ENCODE measurements around the gene PRKCD. TPM values are rescaled to one million over a fixed set of nuclear protein-coding genes. Genes with fewer than 3 reads are reported as not detected.

The PRKCD gene
- total and polyA plus RNA-seq, 2 experiments from 2014 or later = 1.8 to 9.6 TPM

DNA sequence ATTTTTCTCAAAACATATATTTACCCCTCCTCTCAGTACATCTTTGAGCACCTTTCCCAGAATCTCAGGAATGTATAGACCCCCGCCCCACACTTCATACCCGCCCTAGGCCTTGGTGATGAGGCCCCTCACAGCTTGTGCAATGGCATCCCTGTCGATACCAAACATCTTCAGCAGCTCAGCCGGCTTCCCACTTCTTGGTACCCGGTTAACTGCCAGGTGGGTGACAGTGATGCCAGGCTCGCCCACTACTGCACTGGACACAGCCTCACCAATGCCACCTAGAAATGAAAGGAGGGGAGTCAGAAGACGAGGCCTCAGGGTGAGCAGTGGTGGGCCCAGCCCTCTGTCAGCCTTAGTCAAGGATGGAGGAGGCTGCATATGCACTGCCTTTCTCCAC, 64.6 kb downstream of the PRKCD start:
- H3K36me3 ChIP-seq (ENCODE audit: low read depth) = peaks cover 51% of the 10 kb centered on the region
- no peaks in the 10 kb centered on the region for H4K20me1 ChIP-seq (ENCODE audit: insufficient read depth)
- no peaks in the 10 kb centered on the region for H3K27me3 ChIP-seq (replicated peaks; ENCODE audit: insufficient read depth)
- H3K4me1 ChIP-seq (ENCODE audit: insufficient read depth) = no peaks in the 10 kb centered on the region
- no peak overlapping the region for H3K9ac ChIP-seq
- no peaks in the 10 kb centered on the region for H3K9me3 ChIP-seq (ENCODE audit: low read depth)
- H3K9me2 ChIP-seq (ENCODE audit: insufficient read depth) = no peaks in the 10 kb centered on the region
- WGBS, 2 experiments (ENCODE audit: low coverage in 1 of 2, low lambda C conversion rate in 2 of 2, missing lambda C conversion rate in 2 of 2) = 79 to 83% methylated on average over 7 of the region's 7 CpGs
- no peak overlapping the region for H3K27ac ChIP-seq
- no peak overlapping the region for H2AFZ ChIP-seq
- no peak for DNase-seq
- H3K79me2 ChIP-seq (ENCODE audit: insufficient read depth) = no peaks in the 10 kb centered on the region
- no peak overlapping the region for H3K4me2 ChIP-seq (ENCODE audit: unreplicated experiment)
- no peak overlapping the region for H3K4me3 ChIP-seq
- in situ Hi-C loops (cut with MboI) = no loop called here
- no peak for TF ChIP-seq EZH2phosphoT487 (IDR thresholded peaks at IDR 0.05; ENCODE audit: insufficient read depth, low read depth)
- H3F3A ChIP-seq (ENCODE audit: insufficient read depth) = peaks cover 25% of the 10 kb centered on the region

DNA sequence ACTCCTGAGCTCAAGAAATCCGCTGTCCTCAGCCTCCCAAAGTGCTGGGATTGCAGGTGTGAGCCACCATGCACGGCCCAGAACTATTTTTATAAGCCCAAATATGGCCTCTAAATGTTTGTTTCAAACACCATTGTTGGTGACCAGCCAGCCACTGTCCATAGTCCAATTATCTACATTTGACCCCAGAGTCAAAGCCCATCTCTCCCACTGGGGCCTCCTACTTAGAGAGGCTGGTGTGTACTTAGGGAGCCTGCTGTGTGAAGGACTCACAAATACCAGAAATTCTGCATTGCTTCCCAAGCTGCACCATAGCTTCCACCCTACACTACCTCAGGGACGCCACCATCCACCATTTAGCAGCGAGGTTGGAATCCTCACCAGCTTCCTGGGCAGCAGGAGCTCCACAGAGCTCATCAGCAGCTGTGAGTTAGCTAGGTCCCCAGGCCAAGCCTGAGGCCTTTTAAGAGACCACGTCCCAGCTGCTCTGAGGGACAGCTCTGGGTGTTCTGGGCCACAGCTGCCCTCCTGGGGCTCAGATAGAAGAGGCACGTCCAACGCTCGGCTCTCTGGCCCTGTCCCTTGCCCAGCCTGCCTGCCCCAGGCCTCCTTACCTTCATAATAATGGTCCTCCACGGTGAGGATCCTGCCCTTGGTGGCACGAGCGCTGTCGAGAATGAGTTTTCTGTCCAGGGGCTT, 65.3 kb downstream of the PRKCD start:
- peaks cover 53% of the 10 kb centered on the region for H3K36me3 ChIP-seq (ENCODE audit: low read depth)
- no peak overlapping the region for H2AFZ ChIP-seq
- H3K27ac ChIP-seq = no peak overlapping the region
- no peaks in the 10 kb centered on the region for H3K9me3 ChIP-seq (ENCODE audit: low read depth)
- no peaks in the 10 kb centered on the region for H3K79me2 ChIP-seq (ENCODE audit: insufficient read depth)
- H3K9me2 ChIP-seq (ENCODE audit: insufficient read depth) = no peaks in the 10 kb centered on the region
- no peak overlapping the region for H3K4me2 ChIP-seq (ENCODE audit: unreplicated experiment)
- H3K4me3 ChIP-seq = no peak overlapping the region
- no peaks in the 10 kb centered on the region for H4K20me1 ChIP-seq (ENCODE audit: insufficient read depth)
- no peak overlapping the region for H3K9ac ChIP-seq
- no peak for TF ChIP-seq EZH2phosphoT487 (IDR thresholded peaks at IDR 0.05; ENCODE audit: insufficient read depth, low read depth)
- no peak for TF ChIP-seq EZH2 (IDR thresholded peaks at IDR 0.05; ENCODE audit: insufficient read depth, poor library complexity, severe bottlenecking)
- in situ Hi-C loops (cut with MboI) = no loop called here
- H3K27me3 ChIP-seq (replicated peaks; ENCODE audit: insufficient read depth) = no peaks in the 10 kb centered on the region
- no peak for DNase-seq
- peaks cover 20% of the 10 kb centered on the region for H3F3A ChIP-seq (ENCODE audit: insufficient read depth)
- 83 to 86% methylated on average over 12 of the region's 12 CpGs for WGBS, 2 experiments (ENCODE audit: low coverage in 1 of 2, low lambda C conversion rate in 2 of 2, missing lambda C conversion rate in 2 of 2)
- H3K4me1 ChIP-seq (ENCODE audit: insufficient read depth) = no peaks in the 10 kb centered on the region

DNA sequence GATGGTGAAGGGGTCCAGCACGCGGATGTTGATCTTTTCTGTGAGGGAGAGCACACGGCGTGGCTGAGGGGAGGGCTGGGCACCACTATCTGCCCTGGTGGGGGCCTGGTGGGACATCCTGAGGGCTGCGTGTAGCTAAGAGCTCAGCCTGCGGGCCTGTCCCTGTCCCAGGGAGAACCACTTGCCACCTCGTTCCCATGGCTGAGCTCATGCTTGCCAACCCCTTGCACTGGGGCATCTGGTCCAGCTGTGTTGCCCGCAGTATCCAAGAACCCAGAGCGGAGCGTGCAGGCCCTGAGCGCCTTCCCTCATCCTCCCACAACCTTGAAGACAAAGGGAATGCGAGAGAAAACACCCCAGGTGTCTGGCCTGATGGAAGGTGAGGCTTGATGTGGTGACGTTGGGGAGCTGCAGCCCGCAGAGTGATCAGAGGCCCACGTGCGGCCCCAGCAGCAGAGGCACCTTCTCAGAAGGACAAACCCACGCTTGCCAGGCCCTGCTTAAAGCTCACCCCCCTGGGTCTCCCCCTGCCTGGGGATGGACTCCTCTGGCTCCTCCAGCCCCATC, 65.9 kb downstream of the PRKCD start:
- 78 to 84% methylated on average over 15 of the region's 17 CpGs for WGBS, 2 experiments (ENCODE audit: low coverage in 1 of 2, low lambda C conversion rate in 2 of 2, missing lambda C conversion rate in 2 of 2)
- no peak for DNase-seq
- no peak for TF ChIP-seq EZH2 (IDR thresholded peaks at IDR 0.05; ENCODE audit: insufficient read depth, poor library complexity, severe bottlenecking)
- TF ChIP-seq EZH2phosphoT487 (IDR thresholded peaks at IDR 0.05; ENCODE audit: insufficient read depth, low read depth) = no peak

DNA sequence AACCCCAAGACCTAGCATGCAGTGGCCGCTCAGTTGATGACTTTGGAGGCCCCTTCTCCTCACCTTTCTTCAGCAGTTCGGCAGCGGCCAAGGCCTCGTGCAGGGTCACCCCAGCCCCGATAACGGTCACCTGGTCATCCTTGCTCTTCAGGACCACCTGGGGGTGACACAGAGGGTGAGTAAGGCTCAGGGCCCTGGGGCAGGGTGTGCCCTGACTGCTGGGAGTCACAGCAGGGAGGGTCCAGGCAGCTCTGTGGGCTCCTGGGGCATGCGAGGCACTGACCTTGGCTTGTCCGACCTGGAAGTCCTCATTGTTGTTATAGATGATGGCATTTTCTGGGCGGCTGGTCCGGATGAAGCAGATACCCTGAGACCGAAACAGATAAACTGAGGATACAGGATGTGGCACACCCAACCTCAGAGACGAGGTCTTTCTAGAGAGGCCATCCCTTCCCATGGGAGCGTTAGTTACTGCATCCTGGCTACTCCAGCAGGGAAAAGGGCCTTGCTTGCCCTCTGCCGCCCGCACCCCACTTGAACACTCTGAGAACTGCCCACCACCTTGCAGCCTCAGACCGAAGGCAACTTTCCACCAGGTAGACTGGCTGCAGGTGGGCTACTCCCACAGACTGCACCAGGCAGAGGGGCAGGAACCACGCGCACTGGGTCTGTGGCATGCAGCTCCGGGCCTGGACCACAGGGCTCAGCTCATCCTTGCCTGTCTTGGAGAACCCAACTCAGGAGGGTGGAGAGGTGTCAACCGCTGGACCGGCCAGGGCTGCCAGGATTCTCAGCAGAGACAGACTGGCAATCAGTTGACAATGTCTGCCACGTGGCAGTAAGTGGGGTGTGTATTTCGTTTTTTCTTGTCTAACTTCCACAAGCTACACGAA, 67.2 kb downstream of the PRKCD start:
- Histone ChIP-seq H3F3A (ENCODE audit: insufficient read depth) (0 out of 2 replicates have a peak, but pooled peaks cover 11% of the 10 kb centered on the region), H3K9me3 (ENCODE audit: low read depth) (no peaks in the 10 kb centered on the region), H3K27ac (no peak overlapping the region), H3K27me3 (replicated peaks; ENCODE audit: insufficient read depth) (no peaks in the 10 kb centered on the region), H3K36me3 (ENCODE audit: low read depth) (peaks cover 68% of the 10 kb centered on the region), H3K4me2 (ENCODE audit: unreplicated experiment) (no peak overlapping the region), H3K4me1 (ENCODE audit: insufficient read depth) (no peaks in the 10 kb centered on the region), H3K79me2 (ENCODE audit: insufficient read depth) (peaks cover 18% of the 10 kb centered on the region; the same call in 1 of the 2 replicates), H4K20me1 (ENCODE audit: insufficient read depth) (no peaks in the 10 kb centered on the region), H3K9ac (no peak overlapping the region), H2AFZ (no peak overlapping the region), H3K9me2 (ENCODE audit: insufficient read depth) (no peaks in the 10 kb centered on the region), H3K4me3 (no peak overlapping the region)
- WGBS, 2 experiments (ENCODE audit: low coverage in 1 of 2, low lambda C conversion rate in 2 of 2, missing lambda C conversion rate in 2 of 2) = 90 to 92% methylated on average over 24 of the region's 24 CpGs
- DNase-seq = no peak
- in situ Hi-C loops (cut with MboI) = no loop called here
- TF ChIP-seq EZH2phosphoT487 (IDR thresholded peaks at IDR 0.05; ENCODE audit: insufficient read depth, low read depth) (no peak), EZH2 (IDR thresholded peaks at IDR 0.05; ENCODE audit: insufficient read depth, poor library complexity, severe bottlenecking) (no peak)

More for the DNA sequence above, 65.9 kb downstream of the PRKCD start:
- no peaks in the 10 kb centered on the region for H3K4me1 ChIP-seq (ENCODE audit: insufficient read depth)
- in situ Hi-C loops (cut with MboI) = no loop called here
- peaks cover 58% of the 10 kb centered on the region for H3K36me3 ChIP-seq (ENCODE audit: low read depth)
- no peaks in the 10 kb centered on the region for H4K20me1 ChIP-seq (ENCODE audit: insufficient read depth)
- no peak overlapping the region for H3K27ac ChIP-seq
- no peaks in the 10 kb centered on the region for H3K27me3 ChIP-seq (replicated peaks; ENCODE audit: insufficient read depth)
- no peak overlapping the region for H3K4me2 ChIP-seq (ENCODE audit: unreplicated experiment)
- no peaks in the 10 kb centered on the region for H3K9me2 ChIP-seq (ENCODE audit: insufficient read depth)
- H3K9me3 ChIP-seq (ENCODE audit: low read depth) = no peaks in the 10 kb centered on the region
- peaks cover 5% of the 10 kb centered on the region; the same call in 1 of the 2 replicates for H3K79me2 ChIP-seq (ENCODE audit: insufficient read depth)
- H3K9ac ChIP-seq = no peak overlapping the region
- H3K4me3 ChIP-seq = no peak overlapping the region
- no peak overlapping the region for H2AFZ ChIP-seq
- peaks cover 13% of the 10 kb centered on the region; the same call in 1 of the 2 replicates for H3F3A ChIP-seq (ENCODE audit: insufficient read depth)

Measured in GM23248 (cell line).